Measurements from ENCODE around the gene IL25. TPM values are rescaled to one million over a fixed set of nuclear protein-coding genes. Genes with fewer than 3 reads are reported as not detected.
A peak's percentile ranks its signal among the peaks of the same experiment; 100 is the strongest.

The IL25 gene
- total RNA-seq, 1 donor from 2014 or later = not detected

GRCh38 chr14:23348297-23348655, 24.3 kb upstream of the IL25 start:
- TF ChIP-seq CTCF (IDR thresholded peaks at IDR 0.05; ENCODE audit: partially characterized antibody, unreplicated experiment) = no peak
- H3K4me1 Mint-ChIP-seq (ENCODE audit: low read depth, unreplicated experiment) = peaks cover 17% of the 10 kb centered on the region
- no peak for DNase-seq
- peaks cover 12% of the 10 kb centered on the region for H3K36me3 Mint-ChIP-seq (ENCODE audit: unreplicated experiment)
- H3K9me3 Mint-ChIP-seq (ENCODE audit: unreplicated experiment) = peaks cover 12% of the 10 kb centered on the region
- no peak overlapping the region for H3K4me3 Mint-ChIP-seq (ENCODE audit: unreplicated experiment)
- H3K27me3 Mint-ChIP-seq (ENCODE audit: unreplicated experiment) = peaks cover 13% of the 10 kb centered on the region
- H3K27ac Mint-ChIP-seq (ENCODE audit: unreplicated experiment) = no peak overlapping the region

- Mint-ChIP-seq H3K4me3 (ENCODE audit: unreplicated experiment) (no peak overlapping the region), H3K36me3 (ENCODE audit: unreplicated experiment) (peaks cover 12% of the 10 kb centered on the region), H3K4me1 (ENCODE audit: low read depth, unreplicated experiment) (peaks cover 19% of the 10 kb centered on the region), H3K9me3 (ENCODE audit: unreplicated experiment) (peaks cover 17% of the 10 kb centered on the region), H3K27ac (ENCODE audit: unreplicated experiment) (no peak overlapping the region), H3K27me3 (ENCODE audit: unreplicated experiment) (peaks cover 13% of the 10 kb centered on the region)
- no peak for DNase-seq
- TF ChIP-seq CTCF (IDR thresholded peaks at IDR 0.05; ENCODE audit: partially characterized antibody, unreplicated experiment) = no peak
Observed at GRCh38 chr14:23349156-23349845, 23.3 kb upstream of the IL25 start.

GRCh38 chr14:23351681-23352505, 20.7 kb upstream of the IL25 start:
- peak; percentile 64 for DNase-seq
- Mint-ChIP-seq H3K27me3 (ENCODE audit: unreplicated experiment) (peaks cover 16% of the 10 kb centered on the region), H3K4me3 (ENCODE audit: unreplicated experiment) (peak overlapping the region; percentile 85), H3K27ac (ENCODE audit: unreplicated experiment) (no peak overlapping the region), H3K9me3 (ENCODE audit: unreplicated experiment) (peaks cover 19% of the 10 kb centered on the region), H3K36me3 (ENCODE audit: unreplicated experiment) (peaks cover 16% of the 10 kb centered on the region), H3K4me1 (ENCODE audit: low read depth, unreplicated experiment) (peaks cover 14% of the 10 kb centered on the region)
- peak; percentile 42 for TF ChIP-seq CTCF (IDR thresholded peaks at IDR 0.05; ENCODE audit: partially characterized antibody, unreplicated experiment)

GRCh38 chr14:23352506-23353432, 19.8 kb upstream of the IL25 start, which contains the start of gene SLC22A17:
SLC22A17 (minus strand) TSS chr14:23352887.
- Mint-ChIP-seq H3K36me3 (ENCODE audit: unreplicated experiment) (peaks cover 16% of the 10 kb centered on the region), H3K27ac (ENCODE audit: unreplicated experiment) (peak within 1 kb of the TSS; percentile 90), H3K4me1 (ENCODE audit: low read depth, unreplicated experiment) (peaks cover 14% of the 10 kb centered on the region), H3K4me3 (ENCODE audit: unreplicated experiment) (peak within 1 kb of the TSS; percentile 92), H3K9me3 (ENCODE audit: unreplicated experiment) (peaks cover 19% of the 10 kb centered on the region), H3K27me3 (ENCODE audit: unreplicated experiment) (peaks cover 16% of the 10 kb centered on the region)
- TF ChIP-seq CTCF (IDR thresholded peaks at IDR 0.05; ENCODE audit: partially characterized antibody, unreplicated experiment) = peak; percentile 37
- DNase-seq = peak; percentile 88

All from glutamatergic neuron (in vitro differentiated cells).